Liver (tissue), 9 donors: ENCODE data around the gene HACD4. TPM values are rescaled to one million over a fixed set of nuclear protein-coding genes. Genes with fewer than 3 reads are reported as not detected.

Experiments used
- DNase-seq: peaks from one replicate; pipeline ENCODE4 v3.0.0-alpha.2; 2017; ENCODE audit warnings: low spot score
- H3K27ac ChIP-seq, 2 donors: one replicate each; pipeline ENCODE4 v1.7.0; 2013; ENCODE audit warnings: inconsistent platforms in 2 of 2, low read length in 2 of 2, control low read depth in 1 of 2, low read depth in 1 of 2, mild to moderate bottlenecking in 1 of 2
- H3K27me3 ChIP-seq, 4 donors: one replicate each; pipeline versions ENCODE4 v1.6.1 to v1.7.0; 2013; ENCODE audit warnings: low read length in 3 of 4, inconsistent platforms in 1 of 4, mild to moderate bottlenecking in 1 of 4, moderate library complexity in 1 of 4; ENCODE audit not compliant: control insufficient read depth in 4 of 4, insufficient read depth in 4 of 4
- H3K36me3 ChIP-seq, 4 donors: one replicate each; pipeline versions ENCODE4 v1.6.1 to v1.7.0; 2013; ENCODE audit warnings: low read length in 3 of 4, mild to moderate bottlenecking in 3 of 4, low read depth in 1 of 4, moderate library complexity in 1 of 4; ENCODE audit not compliant: control insufficient read depth in 4 of 4, insufficient read depth in 3 of 4
- H3K4me1 ChIP-seq, 4 donors: one replicate each; pipeline versions ENCODE4 v1.6.1 to v1.7.0; 2013; ENCODE audit warnings: low read length in 3 of 4, mild to moderate bottlenecking in 3 of 4, moderate library complexity in 1 of 4; ENCODE audit not compliant: control insufficient read depth in 4 of 4, insufficient read depth in 4 of 4
- H3K4me3 ChIP-seq, 3 donors: one replicate each; pipeline versions ENCODE4 v1.6.1 to v1.7.0; 2013; ENCODE audit warnings: low read length in 3 of 3, control low read depth in 1 of 3, low read depth in 1 of 3, mild to moderate bottlenecking in 1 of 3
- H3K9ac ChIP-seq, 2 donors: one replicate each; pipeline ENCODE4 v1.7.0; 2013; ENCODE audit warnings: low read length in 2 of 2, mild to moderate bottlenecking in 2 of 2, moderate library complexity in 2 of 2, control low read depth in 1 of 2, low read depth in 1 of 2
- H3K9me3 ChIP-seq, 4 donors: one replicate each; pipeline versions ENCODE4 v1.6.1 to v1.7.0; 2013; ENCODE audit warnings: low read length in 3 of 4; ENCODE audit not compliant: control insufficient read depth in 4 of 4
- CTCF ChIP-seq: fragments of 150-350 bp; IDR thresholded peaks from 2 replicates; pipeline ENCODE4 v1.5.1; 2017; ENCODE audit warnings: improper control_type of control experiment, low read depth, low read length; ENCODE audit not compliant: missing input control
- EGR1 ChIP-seq, 2 donors: IDR thresholded peaks; 2 replicates each; pipeline ENCODE4 v1.6.1; 2016 to 2018; ENCODE audit warnings: antibody characterized with exemption in 2 of 2, low read depth in 2 of 2
- FOXA1 ChIP-seq: IDR thresholded peaks from 2 replicates; pipeline ENCODE4 v1.6.1; 2016; ENCODE audit warnings: antibody characterized with exemption
- FOXA2 ChIP-seq: IDR thresholded peaks from 2 replicates; pipeline ENCODE4 v1.6.1; 2016; ENCODE audit warnings: antibody characterized with exemption
- GABPA ChIP-seq, 2 donors: IDR thresholded peaks in 1 of 2; conservative IDR thresholded peaks in 1 of 2; 2 replicates each; pipeline ENCODE4 v1.6.1; 2016; ENCODE audit warnings: antibody characterized with exemption in 2 of 2, mild to moderate bottlenecking in 1 of 2, moderate library complexity in 1 of 2
- HNF4A ChIP-seq, 2 donors: conservative IDR thresholded peaks; 2 replicates each; pipeline ENCODE4 v1.6.1; 2016; ENCODE audit warnings: antibody characterized with exemption in 2 of 2, mild to moderate bottlenecking in 2 of 2
- HNF4G ChIP-seq: IDR thresholded peaks from 2 replicates; pipeline ENCODE4 v1.6.1; 2016; ENCODE audit warnings: antibody characterized with exemption
- JUND ChIP-seq, 2 donors: IDR thresholded peaks; 2 replicates each; pipeline ENCODE4 v1.6.1; 2016; ENCODE audit warnings: antibody characterized with exemption in 2 of 2
- MAX ChIP-seq: IDR thresholded peaks from 2 replicates; pipeline ENCODE4 v1.6.1; 2016; ENCODE audit warnings: antibody characterized with exemption
- NR2F2 ChIP-seq: IDR thresholded peaks from 2 replicates; pipeline ENCODE4 v1.6.1; 2016; ENCODE audit warnings: antibody characterized with exemption
- RAD21 ChIP-seq, 2 donors: IDR thresholded peaks; 2 replicates each; pipeline ENCODE4 v1.6.1; 2016; ENCODE audit warnings: antibody characterized with exemption in 2 of 2, mild to moderate bottlenecking in 2 of 2
- RXRA ChIP-seq, 2 donors: IDR thresholded peaks; 2 replicates each; pipeline ENCODE4 v1.6.1; 2017 to 2018; ENCODE audit warnings: antibody characterized with exemption in 2 of 2, mild to moderate bottlenecking in 1 of 2
- SP1 ChIP-seq: IDR thresholded peaks from 2 replicates; pipeline ENCODE4 v1.6.1; 2018; ENCODE audit warnings: antibody characterized with exemption, mild to moderate bottlenecking
- TAF1 ChIP-seq: conservative IDR thresholded peaks from 2 replicates; pipeline ENCODE4 v1.6.1; 2016; ENCODE audit warnings: antibody characterized with exemption, mild to moderate bottlenecking
- YY1 ChIP-seq: IDR thresholded peaks from 2 replicates; pipeline ENCODE4 v1.6.1; 2016; ENCODE audit warnings: antibody characterized with exemption, mild to moderate bottlenecking
- ZBTB33 ChIP-seq: IDR thresholded peaks from 2 replicates; pipeline ENCODE4 v1.6.1; 2016; ENCODE audit warnings: antibody characterized with exemption
- WGBS: extraction: QIAGEN DNeasy Blood & Tissue Kit; methylation state at CpG from one replicate; pipeline ENCODE4 v1.1.7; 2013; 5-methylcytosine and 5-hydroxymethylcytosine counted together
- polyA plus RNA-seq, 2 donors: library from polyadenylated mRNA; stranded (reverse) in 1 of 2; unstranded in 1 of 2; fragments of 200-250 nt in 1 of 2; fragments of >200 nt in 1 of 2; fragmentation: Nextera tagmentation in 1 of 2; extraction: Ambion mirVana in 1 of 2; gene quantifications; one replicate each; pipeline versions ENCODE4 v1.2.1 to v1.2.3, GENCODE V29; 2013 to 2015
- total RNA-seq, 2 donors: library from RNA; depleted of rRNA; stranded (reverse); fragments of >200 nt; gene quantifications; one replicate each; pipeline ENCODE4 v1.2.3, GENCODE V29; 2014
- TF ChIP-seq, protein P1 (sequence below): IDR thresholded peaks from 2 replicates; pipeline ENCODE4 v1.6.1; 2016; ENCODE audit warnings: antibody characterized with exemption
- donor health status: healthy.
- donor health status: healthy.
- donor health status: healthy.
- donor health status: healthy.
- donor health status: healthy.

Gene HACD4
- total and polyA plus RNA-seq, 4 donors, result 0.25 to 2.2 (median 0.49) TPM

- 43% methylated on average over 2 of the region's 2 CpGs for WGBS
- H3K27ac ChIP-seq, result no peak overlapping the region
- H3K27me3 ChIP-seq, result no peaks in the 10 kb centered on the region
- no peaks in the 10 kb centered on the region for H3K4me1 ChIP-seq
- no peak overlapping the region for H3K9ac ChIP-seq
- no peaks in the 10 kb centered on the region for H3K9me3 ChIP-seq
- no peaks in the 10 kb centered on the region for H3K36me3 ChIP-seq
- TF ChIP-seq SP1 (no peak), HNF4A (conservative IDR thresholded peaks at IDR 0.05) (no peak), MAX (no peak), FOXA1 (no peak), GABPA (IDR thresholded peaks at IDR 0.05 in 1 of 2, conservative IDR thresholded peaks at IDR 0.05 in 1 of 2) (no peak), JUND (IDR thresholded peaks at IDR 0.05) (no peak), YY1 (no peak), RAD21 (IDR thresholded peaks at IDR 0.05) (no peak), TAF1 (no peak), RXRA (IDR thresholded peaks at IDR 0.05) (no peak), FOXA2 (no peak), EGR1 (IDR thresholded peaks at IDR 0.05; ENCODE audit: low read depth in 2 of 2) (no peak), ZBTB33 (no peak), CTCF (no peak)
- TF ChIP-seq, protein P1, sequence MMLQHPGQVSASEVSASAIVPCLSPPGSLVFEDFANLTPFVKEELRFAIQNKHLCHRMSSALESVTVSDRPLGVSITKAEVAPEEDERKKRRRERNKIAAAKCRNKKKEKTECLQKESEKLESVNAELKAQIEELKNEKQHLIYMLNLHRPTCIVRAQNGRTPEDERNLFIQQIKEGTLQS, result no peak
- no peak overlapping the region for H3K4me3 ChIP-seq
- no peak for DNase-seq
Measured at GRCh38 chr9:21053851-21054250, 22.4 kb upstream of the HACD4 start.

- no peak overlapping the region for H3K9ac ChIP-seq
- H3K4me1 ChIP-seq, result no peaks in the 10 kb centered on the region
- H3K27me3 ChIP-seq, result no peaks in the 10 kb centered on the region
- no peak for DNase-seq
- WGBS, result 69% methylated on average over 2 of the region's 2 CpGs
- no peak overlapping the region for H3K27ac ChIP-seq
- H3K36me3 ChIP-seq, result no peaks in the 10 kb centered on the region
- no peaks in the 10 kb centered on the region for H3K9me3 ChIP-seq
- no peak for TF ChIP-seq EGR1 (IDR thresholded peaks at IDR 0.05; ENCODE audit: low read depth in 2 of 2)
- no peak for TF ChIP-seq NR2F2
- TF ChIP-seq SP1, result no peak
- TF ChIP-seq HNF4A (conservative IDR thresholded peaks at IDR 0.05), result no peak
- no peak for TF ChIP-seq RAD21 (IDR thresholded peaks at IDR 0.05)
- TF ChIP-seq ZBTB33, result no peak
- TF ChIP-seq FOXA1, result no peak
- TF ChIP-seq, protein P1, result no peak
- no peak for TF ChIP-seq HNF4G
- no peak for TF ChIP-seq FOXA2
- no peak for TF ChIP-seq YY1
- H3K4me3 ChIP-seq, result no peak overlapping the region
Measured at GRCh38 chr9:21047281-21047691, 15.8 kb upstream of the HACD4 start.
